GM12875 (cell line): ENCODE results near the gene NHEJ1.

Experiments
- H3K4me3 ChIP-seq: one replicate; pipeline ENCODE4 v1.5.1; 2011; ENCODE audit warnings: low read depth, low read length, control low read depth
- CTCF ChIP-seq: IDR thresholded peaks from 2 replicates; pipeline ENCODE4 v1.5.1; 2011; ENCODE audit warnings: low read depth, mild to moderate bottlenecking, control low read depth, inconsistent platforms, low read length, moderate library complexity, borderline replicate concordance; ENCODE audit not compliant: insufficient read depth

The NHEJ1 gene

GRCh38 chr2:219175486-219175885 lies 14.9 kb upstream of the NHEJ1 start:
- no peak overlapping the region for H3K4me3 ChIP-seq
- no peak for TF ChIP-seq CTCF

GRCh38 chr2:219174801-219175200 lies 14.2 kb upstream of the NHEJ1 start:
- no peak for TF ChIP-seq CTCF
- H3K4me3 ChIP-seq, result no peak overlapping the region

GRCh38 chr2:219174146-219174545 lies 13.5 kb upstream of the NHEJ1 start:
- H3K4me3 ChIP-seq, result no peak overlapping the region
- TF ChIP-seq CTCF, result no peak

- H3K4me3 ChIP-seq, result no peak overlapping the region
- TF ChIP-seq CTCF, result no peak
Measured at GRCh38 chr2:219173176-219173575, 12.6 kb upstream of the NHEJ1 start.

- TF ChIP-seq CTCF, result no peak
- no peak overlapping the region for H3K4me3 ChIP-seq
Measured at GRCh38 chr2:219172231-219173154, 11.9 kb upstream of the NHEJ1 start.

- no peak overlapping the region for H3K4me3 ChIP-seq
- TF ChIP-seq CTCF, result peak; percentile 68; the same call in 1 of the 2 replicates
Measured at GRCh38 chr2:219171231-219171651, 10.6 kb upstream of the NHEJ1 start.

- no peak for TF ChIP-seq CTCF
- no peak within 1 kb of the TSS for H3K4me3 ChIP-seq
Measured at GRCh38 chr2:219169930-219170654, 9.5 kb upstream of the NHEJ1 start, which contains the start of gene SLC23A3. TSS of gene SLC23A3 (minus strand) at chr2:219170029. CDS start at chr2:219169984, 45 bp downstream.
